Middle frontal gyrus (tissue), 1 donor: Measurements from ENCODE around the gene PSMB5.

Experiments used
- DNase-seq: peaks from one replicate; pipeline ENCODE4 v3.0.0-alpha.2; 2015; ENCODE audit warnings: low spot score; ENCODE audit errors: extremely low spot score

Gene PSMB5

GRCh38 chr14:22991852-22992251 is 42.8 kb downstream of the PSMB5 start:
- no peak for DNase-seq

- no peak for DNase-seq
Measured at GRCh38 chr14:22987291-22987690, 47.4 kb downstream of the PSMB5 start.

- DNase-seq = peak; percentile 84
Measured at GRCh38 chr14:22986508-22987054, 48.1 kb downstream of the PSMB5 start.

GRCh38 chr14:22985894-22986507 is 48.7 kb downstream of the PSMB5 start:
- no peak for DNase-seq

GRCh38 chr14:22984959-22985658 is 49.6 kb downstream of the PSMB5 start:
- no peak for DNase-seq

GRCh38 chr14:22982477-22983245 is 52.0 kb downstream of the PSMB5 start, which contains the start of gene AJUBA:
AJUBA (minus strand) TSS chr14:22982551; CDS start chr14:22982266, 285 bp downstream.
- DNase-seq = no peak

GRCh38 chr14:22981876-22982476 is 52.7 kb downstream of the PSMB5 start:
- no peak for DNase-seq

- DNase-seq = no peak
Measured at GRCh38 chr14:22981090-22981875, 53.4 kb downstream of the PSMB5 start.

GRCh38 chr14:22980672-22981089 is 54.0 kb downstream of the PSMB5 start:
- DNase-seq = no peak

GRCh38 chr14:22979748-22980392 is 54.8 kb downstream of the PSMB5 start:
- DNase-seq = no peak

- no peak for DNase-seq
Measured at GRCh38 chr14:22978981-22979671, 55.6 kb downstream of the PSMB5 start.

- DNase-seq = no peak
Measured at GRCh38 chr14:22978487-22978837, 56.2 kb downstream of the PSMB5 start.

GRCh38 chr14:22977684-22978486 is 56.8 kb downstream of the PSMB5 start:
- DNase-seq = no peak

GRCh38 chr14:22977434-22977683 is 57.3 kb downstream of the PSMB5 start:
- no peak for DNase-seq

GRCh38 chr14:22976620-22977433 is 57.9 kb downstream of the PSMB5 start:
- no peak for DNase-seq
